A549 (cell line): ENCODE data around the gene PRKAG2. TPM values are rescaled to one million over a fixed set of nuclear protein-coding genes. Genes with fewer than 3 reads are reported as not detected.

ENCODE experiments used
- ATAC-seq, 2 experiments: fragments of 200-7000 bp in 1 of 2; fragments of >200 bp in 1 of 2; cut with Nextera tagmentation in 1 of 2; cut with Tn5 transposase in 1 of 2; 3 replicates each; pipeline versions ENCODE4 v1.8.0 to v1.9.1; 2018 to 2020; ENCODE audit warnings: mild to moderate bottlenecking in 1 of 2, moderate library complexity in 1 of 2
- CTCF ChIA-PET: fragments of 300-600 bp; sonication (Branson Sonifier 250); formaldehyde crosslinking; extraction: SDS; loops from one replicate; lab custom pipeline; 2021; ENCODE audit warnings: antibody characterized with exemption, inconsistent platforms; lab: Yijun Ruan, JAX
- POLR2A ChIA-PET: fragments of 350-600 bp; formaldehyde crosslinking; extraction: SDS; loops from one replicate; lab custom pipeline; 2021; ENCODE audit warnings: antibody characterized with exemption, inconsistent platforms; lab: Yijun Ruan, JAX
- DNase-seq, 2 experiments: peaks; one replicate each; pipeline versions ENCODE4 v3.0.0 to v3.0.0-alpha.2; 2011 to 2016; ENCODE audit warnings: low read depth in 1 of 2, low spot score in 1 of 2
- FAIRE-seq: peaks from 2 replicates; lab custom pipeline; 2011; peaks lifted over from hg19 to GRCh38; lab: Jason Lieb, UNC
- H3K27ac ChIP-seq, 2 experiments: fragments of >200 bp; sonication (Bioruptor Twin); formaldehyde crosslinking; 3 replicates each; pipeline ENCODE4 v1.5.1; 2016 to 2017
- H3K4me1 ChIP-seq: fragments of >200 bp; sonication (Bioruptor Twin); formaldehyde crosslinking; 3 replicates; pipeline ENCODE4 v1.6.1; 2016
- H3K4me2 ChIP-seq: fragments of >200 bp; sonication (Bioruptor Twin); formaldehyde crosslinking; 3 replicates; pipeline ENCODE4 v1.6.1; 2016
- H3K4me3 ChIP-seq: fragments of >200 bp; sonication (Bioruptor Twin); formaldehyde crosslinking; 3 replicates; pipeline ENCODE4 v1.5.1; 2016
- H3K9me3 ChIP-seq: fragments of >200 bp; sonication (Bioruptor Twin); formaldehyde crosslinking; 3 replicates; pipeline ENCODE4 v1.6.1; 2016
- CBX2 ChIP-seq: fragments of 200-600 bp; sonication (generic); IDR thresholded peaks from 2 replicates; pipeline ENCODE4 v1.6.1; 2016; ENCODE audit warnings: low read depth, mild to moderate bottlenecking, borderline replicate concordance
- CBX8 ChIP-seq: fragments of 200-600 bp; sonication (generic); IDR thresholded peaks from 2 replicates; pipeline ENCODE4 v1.6.1; 2016
- CHD4 ChIP-seq: fragments of 200-600 bp; sonication (generic); IDR thresholded peaks from 2 replicates; pipeline ENCODE4 v1.6.1; 2016; ENCODE audit warnings: antibody characterized with exemption, mild to moderate bottlenecking, borderline replicate concordance
- CTCF ChIP-seq: fragments of >200 bp; sonication (Bioruptor Twin); formaldehyde crosslinking; IDR thresholded peaks from 3 replicates; pipeline ENCODE4 v1.5.1; 2016
- EHF ChIP-seq: fragments of 250-450 bp; sonication (Bioruptor Pico); IDR thresholded peaks from 2 replicates; pipeline ENCODE4 v1.5.0; 2020; ENCODE audit warnings: mild to moderate bottlenecking
- EP300 ChIP-seq, 2 experiments: fragments of >200 bp; sonication (Bioruptor Twin); formaldehyde crosslinking; IDR thresholded peaks; 2 replicates in 1 of 2; 3 replicates in 1 of 2; pipeline ENCODE4 v1.6.1; 2016 to 2017
- ESRRA ChIP-seq: fragments of 150-350 bp; IDR thresholded peaks from 2 replicates; pipeline ENCODE4 v1.6.1; 2014; ENCODE audit warnings: mild to moderate bottlenecking, low read length, borderline replicate concordance
- FOSL2 ChIP-seq, 2 experiments: fragments of 450-650 bp in 1 of 2; fragments of >200 bp in 1 of 2; sonication (Bioruptor Twin) in 1 of 2; formaldehyde crosslinking; IDR thresholded peaks; 2 replicates each; pipeline versions ENCODE4 v1.5.0 to v1.6.1; 2016 to 2020; ENCODE audit warnings: mild to moderate bottlenecking in 1 of 2, moderate library complexity in 1 of 2
- FOXS1 ChIP-seq: fragments of 250-450 bp; sonication (Bioruptor Pico); IDR thresholded peaks from 2 replicates; pipeline ENCODE4 v1.5.0; 2020; ENCODE audit warnings: mild to moderate bottlenecking, moderate library complexity
- GATA3 ChIP-seq: IDR thresholded peaks from 2 replicates; pipeline ENCODE4 v1.6.1; 2012; ENCODE audit warnings: borderline replicate concordance
- HDAC2 ChIP-seq: fragments of 200-600 bp; sonication (generic); IDR thresholded peaks from 2 replicates; pipeline ENCODE4 v1.6.1; 2016
- HMGXB4 ChIP-seq: fragments of 250-450 bp; sonication (Bioruptor Pico); IDR thresholded peaks from 2 replicates; pipeline ENCODE4 v1.5.0; 2021; ENCODE audit warnings: mild to moderate bottlenecking, moderate library complexity, borderline replicate concordance
- HOXB13 ChIP-seq: fragments of 250-450 bp; sonication (Bioruptor Pico); IDR thresholded peaks from 2 replicates; pipeline ENCODE4 v1.5.0; 2020; ENCODE audit warnings: low read depth, mild to moderate bottlenecking, moderate library complexity
- HOXB5 ChIP-seq: fragments of 250-450 bp; sonication (Bioruptor Pico); IDR thresholded peaks from 2 replicates; pipeline ENCODE4 v1.5.0; 2020; ENCODE audit warnings: mild to moderate bottlenecking, moderate library complexity
- JUN ChIP-seq, 2 experiments: fragments of >200 bp; sonication (Bioruptor Twin); formaldehyde crosslinking; IDR thresholded peaks; 2 replicates in 1 of 2; 3 replicates in 1 of 2; pipeline ENCODE4 v1.6.1; 2016 to 2017
- JUNB ChIP-seq: fragments of >200 bp; sonication (Bioruptor Twin); formaldehyde crosslinking; IDR thresholded peaks from 2 replicates; pipeline ENCODE4 v1.6.1; 2016
- MAZ ChIP-seq: fragments of 150-350 bp; IDR thresholded peaks from 2 replicates; pipeline ENCODE4 v1.6.1; 2014; ENCODE audit warnings: antibody characterized with exemption, low read depth, low read length, borderline replicate concordance
- MYC ChIP-seq: IDR thresholded peaks from 2 replicates; pipeline ENCODE4 v1.6.1; 2012; ENCODE audit warnings: mild to moderate bottlenecking, inconsistent platforms, low read length, improper control_type of control experiment, borderline replicate concordance
- NFE2L2 ChIP-seq: fragments of 150-350 bp; conservative IDR thresholded peaks from 2 replicates; pipeline ENCODE4 v1.6.1; 2014; ENCODE audit warnings: low read length
- NPAS2 ChIP-seq: fragments of 250-450 bp; sonication (Bioruptor Pico); IDR thresholded peaks from 2 replicates; pipeline ENCODE4 v1.8.0; 2022; ENCODE audit warnings: mild to moderate bottlenecking, moderate library complexity, borderline replicate concordance
- NR3C1 ChIP-seq: fragments of >200 bp; sonication (Bioruptor Twin); formaldehyde crosslinking; IDR thresholded peaks from 3 replicates; pipeline ENCODE4 v1.6.1; 2017
- PBX3 ChIP-seq: IDR thresholded peaks from 2 replicates; pipeline ENCODE4 v1.6.1; 2012
- POLR2AphosphoS2 ChIP-seq: conservative IDR thresholded peaks from 2 replicates; pipeline ENCODE4 v1.6.1; 2012; ENCODE audit warnings: low read length, improper control_type of control experiment, inconsistent platforms
- RARB ChIP-seq: fragments of 250-450 bp; sonication (Bioruptor Pico); IDR thresholded peaks from 2 replicates; pipeline ENCODE4 v1.8.0; 2021; ENCODE audit warnings: mild to moderate bottlenecking, moderate library complexity
- RCOR1 ChIP-seq: fragments of 150-350 bp; IDR thresholded peaks from 2 replicates; pipeline ENCODE4 v1.6.1; 2014; ENCODE audit warnings: antibody characterized with exemption, low read length, low read depth
- SMC3 ChIP-seq: fragments of >200 bp; sonication (Bioruptor Twin); formaldehyde crosslinking; IDR thresholded peaks from 3 replicates; pipeline ENCODE4 v1.6.1; 2018; ENCODE audit warnings: inconsistent platforms
- SREBF2 ChIP-seq: fragments of 450-650 bp; IDR thresholded peaks from 2 replicates; pipeline ENCODE4 v1.6.1; 2014; ENCODE audit warnings: mild to moderate bottlenecking, moderate library complexity
- TFCP2L1 ChIP-seq: fragments of 250-450 bp; sonication (Bioruptor Pico); IDR thresholded peaks from 2 replicates; pipeline ENCODE4 v1.5.0; 2021; ENCODE audit warnings: mild to moderate bottlenecking
- ZC3H11A ChIP-seq: fragments of 450-650 bp; IDR thresholded peaks from 2 replicates; pipeline ENCODE4 v1.6.1; 2014; ENCODE audit warnings: antibody characterized with exemption, mild to moderate bottlenecking
- WGBS: methylation state at CpG from one replicate; pipeline ENCODE4 v1.1.6; 2017; ENCODE audit errors: missing lambda C conversion rate; 5-methylcytosine and 5-hydroxymethylcytosine counted together
- polyA plus RNA-seq, 4 experiments: library from polyadenylated mRNA; depleted of rRNA in 3 of 4; stranded (reverse); fragments of >200 nt; fragmentation: RNase III in 1 of 4; extraction: RNeasy Plus Mini Kit Qiagen cat#74134 plus additional on column Dnase treatment in 1 of 4; gene quantifications; 2 replicates in 3 of 4; 3 replicates in 1 of 4; pipeline ENCODE4 v1.2.3, GENCODE V29; 2011 to 2017

Gene PRKAG2
- polyA plus RNA-seq, 2 of the 4 experiments (the other 2 are of a cell fraction), result 26.5 to 31.7 TPM

- Histone ChIP-seq H3K4me2 (no peak overlapping the region), H3K27ac (no peak overlapping the region), H3K9me3 (no peaks in the 10 kb centered on the region), H3K4me3 (no peak overlapping the region), H3K4me1 (no peaks in the 10 kb centered on the region)
- ChIA-PET POLR2A (no interaction called here), CTCF (interaction anchor here (0.9 to 1.3 kb wide), 4 partner anchors 24 to 95 kb away, joined by 3 to 4 read pairs (median 3); no protein-coding TSS in a partner anchor)
- ATAC-seq, result no peak; a peak in 1 of 6 replicates
- no peak for DNase-seq
- no peak for FAIRE-seq
- WGBS, result 77% methylated on average over 17 of the region's 25 CpGs
- TF ChIP-seq CBX8 (no peak), HOXB13 (no peak), FOSL2 (IDR thresholded peaks at IDR 0.05) (no peak), FOSL2 (CRISPR knock-in tag; IDR thresholded peaks at IDR 0.05) (no peak), EP300 (IDR thresholded peaks at IDR 0.05) (no peak), CHD4 (no peak), CTCF (no peak), NFE2L2 (no peak), ZC3H11A (no peak), ESRRA (no peak), FOXS1 (no peak), JUNB (no peak)
These were observed 39.5 kb downstream of the PRKAG2 start for GRCh38 chr7:151837285-151838042.

GRCh38 chr7:151836927-151837205, 40.0 kb downstream of the PRKAG2 start:
- no peaks in the 10 kb centered on the region for H3K4me1 ChIP-seq
- H3K4me2 ChIP-seq, result no peak overlapping the region
- WGBS, result 69% methylated on average over 12 of the region's 12 CpGs
- no peak overlapping the region for H3K4me3 ChIP-seq
- ChIA-PET POLR2A (no interaction called here), CTCF (interaction anchor here (0.6 to 1.6 kb wide), 6 partner anchors 8 to 120 kb away, joined by 3 to 7 read pairs (median 3); no protein-coding TSS in a partner anchor)
- ATAC-seq (no peak), FAIRE-seq (no peak), DNase-seq (no peak)
- H3K9me3 ChIP-seq, result no peaks in the 10 kb centered on the region
- H3K27ac ChIP-seq, result no peak overlapping the region
- TF ChIP-seq HOXB5 (CRISPR knock-in tag) (no peak), NFE2L2 (no peak), NPAS2 (CRISPR knock-in tag) (no peak), MAZ (no peak), RCOR1 (no peak), EHF (CRISPR knock-in tag) (no peak), PBX3 (no peak), HDAC2 (no peak)

GRCh38 chr7:151836191-151836926, 40.6 kb downstream of the PRKAG2 start:
- H3K4me2 ChIP-seq, result no peak overlapping the region
- ATAC-seq, result no peak
- DNase-seq, result no peak
- H3K4me1 ChIP-seq, result no peaks in the 10 kb centered on the region
- POLR2A ChIA-PET, result no interaction called here
- CTCF ChIA-PET, result interaction anchor here (0.6 to 1.6 kb wide), 8 partner anchors 8 to 121 kb away, joined by 3 to 7 read pairs (median 3); no protein-coding TSS in a partner anchor
- H3K27ac ChIP-seq, result no peak overlapping the region
- no peaks in the 10 kb centered on the region for H3K9me3 ChIP-seq
- H3K4me3 ChIP-seq, result no peak overlapping the region
- 69% methylated on average over 16 of the region's 16 CpGs for WGBS
- FAIRE-seq, result no peak
- TF ChIP-seq NR3C1 (no peak), ESRRA (no peak), TFCP2L1 (CRISPR knock-in tag) (no peak), CBX2 (no peak), MYC (no peak), NPAS2 (CRISPR knock-in tag) (no peak), HOXB13 (no peak), HDAC2 (no peak), JUN (IDR thresholded peaks at IDR 0.05) (no peak), SMC3 (no peak), GATA3 (no peak), EP300 (IDR thresholded peaks at IDR 0.05) (no peak), RARB (CRISPR knock-in tag) (no peak), POLR2AphosphoS2 (no peak), HMGXB4 (CRISPR knock-in tag) (no peak), NFE2L2 (no peak), SREBF2 (no peak)
